CD14-positive monocyte (primary cell): ENCODE measurements around the gene PSMF1. TPM values are rescaled to one million over a fixed set of nuclear protein-coding genes. Genes with fewer than 3 reads are reported as not detected.

Experiments
- DNase-seq, 3 donors: peaks; one replicate each; pipeline ENCODE4 v3.0.0-alpha.2; 2011 to 2022
- H2AFZ ChIP-seq: 2 replicates; pipeline ENCODE4 v1.6.0; 2012; ENCODE audit warnings: mild to moderate bottlenecking, low read depth, low read length, inconsistent platforms; ENCODE audit not compliant: insufficient read depth, poor library complexity, severe bottlenecking
- H3K27ac ChIP-seq, 2 donors: 1 replicate in 1 of 2; 2 replicates in 1 of 2; pipeline ENCODE4 v1.5.1; 2012 to 2013; ENCODE audit warnings: low read length in 2 of 2, control low read depth in 1 of 2, inconsistent platforms in 1 of 2, low read depth in 1 of 2, mild to moderate bottlenecking in 1 of 2
- H3K27me3 ChIP-seq, 2 donors: one replicate each; pipeline versions ENCODE4 v1.6.0 to v1.6.1; 2011 to 2013; ENCODE audit warnings: low read length in 2 of 2; ENCODE audit not compliant: control insufficient read depth in 2 of 2, insufficient read depth in 2 of 2
- H3K36me3 ChIP-seq, 2 donors: replicated peaks in 1 of 2; 1 replicate in 1 of 2; 2 replicates in 1 of 2; pipeline versions ENCODE4 v1.5.1 to v1.6.1; 2012 to 2013; ENCODE audit warnings: low read length in 2 of 2, control low read depth in 1 of 2, inconsistent platforms in 1 of 2, mild to moderate bottlenecking in 1 of 2; ENCODE audit not compliant: insufficient read depth in 2 of 2, control insufficient read depth in 1 of 2
- H3K4me1 ChIP-seq, 2 donors: 1 replicate in 1 of 2; 2 replicates in 1 of 2; pipeline versions ENCODE4 v1.5.1 to v1.6.1; 2012 to 2013; ENCODE audit warnings: low read length in 2 of 2, control low read depth in 1 of 2, inconsistent platforms in 1 of 2, mild to moderate bottlenecking in 1 of 2, moderate library complexity in 1 of 2; ENCODE audit not compliant: insufficient read depth in 2 of 2, control insufficient read depth in 1 of 2
- H3K4me2 ChIP-seq: replicated peaks from 2 replicates; pipeline ENCODE3; 2012; ENCODE audit warnings: low read length, moderate library complexity, mild to moderate bottlenecking; ENCODE audit not compliant: poor library complexity, severe bottlenecking; ENCODE audit errors: extremely low read depth
- H3K4me3 ChIP-seq, 3 experiments: fragments of 200-600 bp in 1 of 3; sonication (generic) in 1 of 3; replicated peaks in 1 of 3; 1 replicate in 2 of 3; 2 replicates in 1 of 3; pipeline ENCODE4 v1.5.1; 2011 to 2013; ENCODE audit warnings: low read length in 3 of 3, mild to moderate bottlenecking in 3 of 3, control low read depth in 2 of 3, low read depth in 2 of 3, inconsistent platforms in 1 of 3, moderate library complexity in 1 of 3
- H3K79me2 ChIP-seq: 2 replicates; pipeline ENCODE4 v1.6.0; 2012; ENCODE audit warnings: mild to moderate bottlenecking, control low read depth, inconsistent platforms, low read length, moderate library complexity; ENCODE audit not compliant: insufficient read depth
- H3K9ac ChIP-seq: 2 replicates; pipeline ENCODE4 v1.6.0; 2017; ENCODE audit warnings: low read length, mild to moderate bottlenecking; ENCODE audit not compliant: insufficient read depth, poor library complexity, severe bottlenecking
- H3K9me3 ChIP-seq, 2 donors: replicated peaks in 1 of 2; 1 replicate in 1 of 2; 2 replicates in 1 of 2; pipeline versions ENCODE4 v1.5.1 to v1.6.1; 2012 to 2013; ENCODE audit warnings: low read length in 2 of 2, control low read depth in 1 of 2; ENCODE audit not compliant: control insufficient read depth in 1 of 2, insufficient read depth in 1 of 2
- H4K20me1 ChIP-seq: 2 replicates; pipeline ENCODE4 v1.6.0; 2012; ENCODE audit warnings: mild to moderate bottlenecking, low read length, control low read depth, moderate library complexity; ENCODE audit not compliant: insufficient read depth
- H3K27ac Mint-ChIP-seq, 7 donors: one replicate each; pipeline ENCODE4 v1.8.0; 2020; ENCODE audit warnings: mild to moderate bottlenecking in 7 of 7, mixed read lengths in 7 of 7, moderate library complexity in 6 of 7, inconsistent platforms in 2 of 7
- H3K27me3 Mint-ChIP-seq, 3 donors: one replicate each; pipeline ENCODE4 v1.8.0; 2021 to 2022; ENCODE audit warnings: low read depth in 3 of 3, mild to moderate bottlenecking in 3 of 3, mixed read lengths in 3 of 3, moderate library complexity in 3 of 3, inconsistent platforms in 1 of 3
- H3K36me3 Mint-ChIP-seq, 2 donors: one replicate each; pipeline ENCODE4 v1.8.0; 2020; ENCODE audit warnings: mixed read lengths in 2 of 2, inconsistent platforms in 1 of 2, mild to moderate bottlenecking in 1 of 2
- H3K4me1 Mint-ChIP-seq: one replicate; pipeline ENCODE4 v1.8.0; 2020; ENCODE audit warnings: mild to moderate bottlenecking, mixed read lengths
- H3K4me3 Mint-ChIP-seq, 2 donors: one replicate each; pipeline ENCODE4 v1.8.0; 2020; ENCODE audit warnings: mild to moderate bottlenecking in 2 of 2, mixed read lengths in 2 of 2, moderate library complexity in 1 of 2
- H3K9me3 Mint-ChIP-seq, 7 donors: one replicate each; pipeline ENCODE4 v1.8.0; 2020 to 2022; ENCODE audit warnings: mixed read lengths in 7 of 7, mild to moderate bottlenecking in 6 of 7, moderate library complexity in 6 of 7, inconsistent platforms in 2 of 7
- CTCF ChIP-seq: fragments of 200-600 bp; IDR thresholded peaks from one replicate; pipeline ENCODE4 v1.8.0; 2022; ENCODE audit warnings: antibody characterized with exemption, mild to moderate bottlenecking
- WGBS: methylation state at CpG from one replicate; pipeline ENCODE4 v1.1.5; 2013; ENCODE audit warnings: missing lambda C conversion rate; ENCODE audit not compliant: insufficient coverage; 5-methylcytosine and 5-hydroxymethylcytosine counted together
- intact Hi-C, 2 donors: fragments of 100-400 bp; cut with micrococcal nuclease; formaldehyde crosslinking; loops; one replicate each; pipeline versions ENCODE4 v1.15.0 to v1.15.1; 2023
- polyA plus RNA-seq, 3 donors: library from polyadenylated mRNA; depleted of rRNA in 1 of 3; unstranded in 2 of 3; stranded (reverse) in 1 of 3; fragments of 300-500 nt in 2 of 3; fragments of >200 nt in 1 of 3; fragmentation: Illumina TruSeq in 2 of 3; gene quantifications; 1 replicate in 2 of 3; 2 replicates in 1 of 3; pipeline ENCODE4 v1.2.3, GENCODE V29; 2012 to 2021

Gene PSMF1
- polyA plus RNA-seq, 3 donors: 103 to 349 (median 138) TPM

GRCh38 chr20:1086277-1087213 lies 31.9 kb upstream of the PSMF1 start:
- no peaks in the 10 kb centered on the region for H3K4me1 ChIP-seq
- no peaks in the 10 kb centered on the region for H3K36me3 ChIP-seq
- peaks cover 1 to 3% (median 3%) of the 10 kb centered on the region in 3 donors for H3K27me3 Mint-ChIP-seq
- H3K4me3 Mint-ChIP-seq: no peak overlapping the region
- H3K27me3 ChIP-seq: no peaks in the 10 kb centered on the region
- no peaks in the 10 kb centered on the region for H3K36me3 Mint-ChIP-seq
- DNase-seq: no peak
- no peak overlapping the region for H3K4me3 ChIP-seq
- no peak overlapping the region for H3K9ac ChIP-seq
- H3K9me3 Mint-ChIP-seq: peaks cover 14 to 30% (median 17%) of the 10 kb centered on the region in 7 donors
- intact Hi-C loops: no loop called here
- peaks cover 8% of the 10 kb centered on the region for H3K4me1 Mint-ChIP-seq
- H4K20me1 ChIP-seq: no peaks in the 10 kb centered on the region
- H3K9me3 ChIP-seq: peaks cover 0 to 12% of the 10 kb centered on the region in 2 donors
- H2AFZ ChIP-seq: no peak overlapping the region
- H3K27ac ChIP-seq: no peak overlapping the region
- H3K79me2 ChIP-seq: no peaks in the 10 kb centered on the region
- no peak overlapping the region for H3K4me2 ChIP-seq
- H3K27ac Mint-ChIP-seq: peak overlapping the region in 2 of 7 donors; percentile 25 to 35
- TF ChIP-seq CTCF: no peak
- WGBS: no CpG with 5 or more reads among the region's 5 CpGs

GRCh38 chr20:1087311-1087905 lies 31.0 kb upstream of the PSMF1 start:
- H3K36me3 ChIP-seq: no peaks in the 10 kb centered on the region
- H3K9ac ChIP-seq: no peak overlapping the region
- DNase-seq: no peak
- no peak overlapping the region for H3K27ac ChIP-seq
- no peaks in the 10 kb centered on the region for H3K79me2 ChIP-seq
- Mint-ChIP-seq H3K4me3 (no peak overlapping the region), H3K9me3 (peaks cover 17 to 31% (median 20%) of the 10 kb centered on the region in 7 donors), H3K4me1 (no peaks in the 10 kb centered on the region), H3K27me3 (peaks cover 0 to 4% (median 3%) of the 10 kb centered on the region in 3 donors), H3K27ac (no peak overlapping the region), H3K36me3 (no peaks in the 10 kb centered on the region)
- H3K4me1 ChIP-seq: no peaks in the 10 kb centered on the region
- H3K27me3 ChIP-seq: no peaks in the 10 kb centered on the region
- no peaks in the 10 kb centered on the region for H4K20me1 ChIP-seq
- TF ChIP-seq CTCF: no peak
- H3K9me3 ChIP-seq: peaks cover 0 to 13% of the 10 kb centered on the region in 2 donors
- WGBS: no CpG with 5 or more reads among the region's 4 CpGs
- H3K4me3 ChIP-seq: no peak overlapping the region
- intact Hi-C loops: no loop called here
- H2AFZ ChIP-seq: no peak overlapping the region
- H3K4me2 ChIP-seq: no peak overlapping the region
